OCI-LY1 (cell line): Measurements from ENCODE around the gene PLVAP.

Experiments
- CTCF ChIP-seq: fragments of 200-600 bp; sonication (generic), shearing (Covaris generic); IDR thresholded peaks from 2 replicates; pipeline ENCODE4 v1.5.1; 2017; ENCODE audit warnings: mild to moderate bottlenecking, antibody characterized with exemption, low read length, moderate library complexity, mixed read lengths
- EZH2 ChIP-seq: fragments of 200-600 bp; sonication (generic), shearing (Covaris generic); IDR thresholded peaks from 2 replicates; pipeline ENCODE4 v1.8.0; 2017; ENCODE audit warnings: borderline replicate concordance, mixed run types, mild to moderate bottlenecking, antibody characterized with exemption, low read length, moderate library complexity, mixed read lengths

GRCh38 chr19:17359905-17360800 is 17.0 kb downstream of the PLVAP start:
- no peak for TF ChIP-seq CTCF
- TF ChIP-seq EZH2: no peak
